Mucosa of gallbladder (tissue), 1 donor: ENCODE measurements around the gene ANKRD12. TPM values are rescaled to one million over a fixed set of nuclear protein-coding genes. Genes with fewer than 3 reads are reported as not detected.
"Not testable (repeated sequence)": the region's sequence is repeated elsewhere in the genome, so short reads cannot be mapped to it uniquely, and the experiment has no call there.

Source experiments
- DNase-seq: peaks from one replicate; pipeline ENCODE4 v3.0.0-alpha.2; 2020; ENCODE audit warnings: low spot score
- total RNA-seq: library from RNA; stranded (reverse); gene quantifications from one replicate; pipeline ENCODE4 v1.2.1, GENCODE V29; 2021
- donor health status: DM: no; HTN: no; CAD: no.

The ANKRD12 gene
- total RNA-seq: 62.8 TPM

DNA sequence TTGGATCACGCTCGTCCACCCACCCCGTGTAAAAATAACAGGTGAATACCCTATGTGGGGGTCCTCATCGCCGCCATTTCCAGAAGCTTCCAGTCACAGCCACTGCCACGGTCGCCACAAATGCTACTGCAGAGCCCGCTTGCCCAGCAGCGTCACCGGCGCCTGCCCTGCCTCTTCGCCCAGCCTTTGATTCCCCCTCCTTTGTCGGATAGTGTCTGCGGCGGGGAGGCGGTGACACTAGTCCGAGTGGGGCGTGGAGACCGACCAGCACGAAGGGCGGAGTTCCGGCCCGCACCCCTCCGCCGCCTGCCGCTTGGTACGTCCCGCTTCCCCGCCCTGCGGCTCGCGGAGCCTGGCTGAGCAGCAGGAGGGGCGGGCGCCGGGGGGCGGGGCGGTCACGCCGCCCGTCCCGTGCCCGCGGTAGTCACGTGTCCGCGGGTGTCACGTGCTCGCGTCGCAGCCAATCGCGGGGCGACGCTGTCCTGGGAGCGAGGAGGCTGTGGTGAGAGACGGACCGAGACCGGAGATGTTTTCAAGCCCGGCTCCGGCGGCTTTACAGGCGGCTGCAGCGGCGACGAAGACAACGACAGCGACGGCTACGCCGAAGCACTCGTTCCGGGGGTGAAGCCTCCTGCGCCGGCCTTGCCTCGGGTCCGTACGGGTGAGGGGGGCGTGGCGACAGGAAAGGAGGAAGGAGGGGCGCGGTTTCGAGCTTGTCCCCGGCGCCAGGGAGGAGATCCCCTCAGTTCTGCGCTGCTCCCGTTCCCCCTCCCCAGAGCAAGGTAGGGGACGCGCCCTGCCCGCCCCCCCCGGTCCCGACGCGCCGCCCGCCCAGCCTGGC lies at the start of gene ANKRD12:
Gene ANKRD12 (plus strand): TSS at position 467 of the 841 bp plus-strand sequence. CDS start 45,652 bp downstream, outside the sequence.
- DNase-seq: peak; percentile 98

- no peak for DNase-seq
Observed at GRCh38 chr18:9087144-9087543, 49.4 kb upstream of the ANKRD12 start.

GRCh38 chr18:9088252-9088651 lies 48.3 kb upstream of the ANKRD12 start:
- no peak for DNase-seq

- DNase-seq: not testable (repeated sequence)
Observed at GRCh38 chr18:9088727-9089126, 47.9 kb upstream of the ANKRD12 start.

- no peak for DNase-seq
Observed at GRCh38 chr18:9090578-9090977, 46.0 kb upstream of the ANKRD12 start.

GRCh38 chr18:9091066-9091476 lies 45.5 kb upstream of the ANKRD12 start:
- DNase-seq: no peak

GRCh38 chr18:9092665-9093064 lies 43.9 kb upstream of the ANKRD12 start:
- no peak for DNase-seq

DNA sequence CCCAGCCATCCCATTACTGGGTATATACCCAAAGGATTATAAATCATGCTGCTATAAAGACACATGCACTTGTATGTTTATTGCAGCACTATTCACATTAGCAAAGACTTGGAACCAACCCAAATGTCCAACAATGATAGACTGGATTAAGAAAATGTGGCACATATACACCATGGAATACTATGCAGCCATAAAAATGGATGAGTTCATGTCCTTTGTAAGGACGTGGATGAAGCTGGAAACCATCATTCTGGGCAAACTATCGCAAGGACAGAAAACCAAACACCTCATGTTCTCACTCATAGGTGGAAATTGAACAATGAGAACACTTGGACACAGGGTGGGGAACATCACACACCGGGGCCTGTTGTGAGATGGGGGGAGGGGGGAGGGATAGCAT lies 43.5 kb upstream of the ANKRD12 start:
- not testable (repeated sequence) for DNase-seq

- DNase-seq: no peak
Observed at GRCh38 chr18:9094307-9095226, 42.0 kb upstream of the ANKRD12 start.

DNA sequence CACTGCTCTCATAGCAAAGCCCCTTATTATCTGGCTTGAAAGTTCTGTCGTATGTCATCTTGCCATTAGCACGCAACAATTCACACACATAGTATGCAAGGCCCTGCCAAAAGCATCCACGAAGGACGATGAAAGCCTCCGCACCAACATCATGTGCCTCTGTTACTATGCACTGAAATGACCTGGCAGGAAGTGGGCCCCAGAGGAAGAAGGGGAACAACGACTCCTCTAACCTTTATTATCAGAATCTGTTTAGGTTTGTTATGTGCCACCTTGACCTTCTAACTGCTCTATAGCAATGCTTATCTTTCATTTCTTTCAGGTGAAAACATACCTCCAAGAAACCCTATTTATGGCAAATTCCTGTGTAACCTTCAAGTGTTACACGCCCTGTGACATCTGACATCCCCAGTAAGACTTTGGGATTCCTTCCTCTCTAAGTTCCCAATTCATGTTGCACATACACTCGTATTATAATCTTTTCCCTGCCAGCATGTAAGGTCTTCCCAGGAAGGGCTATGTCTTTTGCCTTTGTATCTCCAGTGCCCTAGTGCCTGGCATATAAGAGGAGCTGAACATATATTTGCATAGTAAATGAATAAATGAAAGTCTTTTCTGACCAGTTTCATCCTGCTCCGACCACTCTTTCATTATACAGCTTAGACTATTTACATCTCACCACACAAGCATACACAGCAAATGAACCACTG lies 41.1 kb upstream of the ANKRD12 start:
- DNase-seq: no peak

GRCh38 chr18:9096007-9096371 lies 40.6 kb upstream of the ANKRD12 start:
- DNase-seq: no peak

DNA sequence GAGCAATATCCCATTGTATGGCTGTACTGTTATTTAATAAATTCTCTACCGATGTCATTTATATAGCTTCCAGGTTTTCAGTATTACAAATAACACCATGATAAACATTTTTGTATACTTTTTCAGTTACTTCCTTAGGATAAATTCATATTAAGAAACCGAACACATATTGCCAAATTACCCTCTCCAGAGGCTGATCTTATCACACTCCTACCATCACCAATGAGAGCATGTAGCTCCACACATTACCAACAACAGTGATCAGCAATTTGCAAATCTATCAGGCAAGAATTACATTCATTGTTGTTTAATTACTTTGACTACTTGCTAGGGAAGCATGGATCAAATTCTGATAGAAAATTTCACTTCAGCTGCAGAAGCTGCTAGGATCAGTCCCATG lies 39.9 kb upstream of the ANKRD12 start:
- DNase-seq: no peak

DNA sequence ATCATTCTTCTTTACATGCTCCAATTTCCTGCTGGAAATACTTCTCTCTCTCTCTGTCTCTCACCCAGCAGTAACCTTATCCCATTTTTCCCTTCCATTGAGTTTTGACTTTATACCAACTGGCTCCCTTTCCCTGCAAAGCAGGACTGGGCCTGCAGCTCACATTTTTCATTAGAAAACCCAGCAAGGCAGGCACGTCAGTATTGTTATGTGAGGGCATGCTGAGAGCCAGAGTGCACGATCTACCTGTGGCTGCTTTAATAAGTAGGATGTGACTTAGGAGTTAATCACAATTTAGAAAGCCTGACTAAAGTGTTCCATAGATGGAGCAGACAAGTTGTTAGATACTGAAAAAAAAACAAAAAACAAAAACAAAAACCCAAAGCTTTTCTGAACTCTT lies 39.2 kb upstream of the ANKRD12 start:
- DNase-seq: no peak

DNA sequence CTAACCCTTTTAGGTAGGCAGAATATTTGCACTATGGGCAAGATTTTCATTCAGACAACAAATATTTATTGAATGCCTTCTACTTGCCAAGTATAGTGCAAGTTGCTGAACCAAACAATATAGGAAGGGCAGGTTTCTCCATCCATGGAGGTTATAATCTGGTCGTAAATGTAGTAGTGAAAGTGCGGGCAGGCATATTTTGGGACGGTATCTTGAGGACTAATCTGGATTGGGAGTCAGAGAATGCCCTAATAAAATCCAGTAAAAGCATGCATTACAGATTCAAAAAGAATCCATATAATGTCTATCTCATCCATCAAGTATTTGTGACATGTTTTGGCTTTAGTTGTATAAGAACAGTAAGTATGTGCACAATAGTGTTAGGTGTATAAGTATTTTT lies 35.8 kb upstream of the ANKRD12 start:
- DNase-seq: no peak

DNA sequence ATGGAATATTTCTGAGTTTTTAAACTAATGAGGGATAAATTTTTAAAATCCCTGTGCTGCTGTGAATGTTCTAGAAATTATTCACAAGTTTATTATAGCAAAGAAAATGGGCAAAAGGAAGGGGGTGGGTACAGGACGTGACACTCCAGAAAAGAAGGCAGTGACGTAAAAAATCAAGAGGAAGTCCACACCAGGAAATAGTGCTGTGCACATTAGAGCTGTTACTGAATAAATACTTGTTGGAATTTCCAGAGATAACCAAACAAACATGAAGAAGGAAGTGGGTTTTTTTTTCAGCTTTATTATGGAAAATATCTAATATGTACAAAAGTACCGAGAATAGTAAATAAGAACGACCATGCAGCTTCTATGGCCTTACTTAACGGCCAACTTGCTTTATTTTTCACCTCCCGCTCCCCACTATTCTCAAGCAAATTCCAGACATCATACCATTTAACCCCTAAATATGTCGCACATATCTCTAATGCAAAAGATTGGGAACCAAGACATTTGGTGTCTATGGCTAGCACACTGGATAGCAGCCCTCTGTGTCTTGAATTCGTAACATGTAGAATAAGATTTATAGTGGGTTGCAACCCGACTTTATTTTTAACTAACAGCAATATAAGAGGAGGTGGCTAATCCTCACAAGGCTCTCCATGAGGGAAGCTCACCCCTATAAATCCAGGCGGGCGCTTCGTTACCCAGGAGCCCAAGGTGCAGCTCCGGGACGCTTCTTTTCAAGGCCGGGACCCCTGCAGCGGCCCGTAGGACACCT lies 34.7 kb upstream of the ANKRD12 start:
- DNase-seq: peak; percentile 27

- DNase-seq: peak; percentile 97
Observed at GRCh38 chr18:9102508-9103375, 33.8 kb upstream of the ANKRD12 start, which contains the start of gene NDUFV2. NDUFV2 (plus strand) TSS chr18:9102699; CDS start chr18:9102744, 45 bp downstream.

- no peak for DNase-seq
Observed at GRCh38 chr18:9103376-9103873, 33.2 kb upstream of the ANKRD12 start.

DNA sequence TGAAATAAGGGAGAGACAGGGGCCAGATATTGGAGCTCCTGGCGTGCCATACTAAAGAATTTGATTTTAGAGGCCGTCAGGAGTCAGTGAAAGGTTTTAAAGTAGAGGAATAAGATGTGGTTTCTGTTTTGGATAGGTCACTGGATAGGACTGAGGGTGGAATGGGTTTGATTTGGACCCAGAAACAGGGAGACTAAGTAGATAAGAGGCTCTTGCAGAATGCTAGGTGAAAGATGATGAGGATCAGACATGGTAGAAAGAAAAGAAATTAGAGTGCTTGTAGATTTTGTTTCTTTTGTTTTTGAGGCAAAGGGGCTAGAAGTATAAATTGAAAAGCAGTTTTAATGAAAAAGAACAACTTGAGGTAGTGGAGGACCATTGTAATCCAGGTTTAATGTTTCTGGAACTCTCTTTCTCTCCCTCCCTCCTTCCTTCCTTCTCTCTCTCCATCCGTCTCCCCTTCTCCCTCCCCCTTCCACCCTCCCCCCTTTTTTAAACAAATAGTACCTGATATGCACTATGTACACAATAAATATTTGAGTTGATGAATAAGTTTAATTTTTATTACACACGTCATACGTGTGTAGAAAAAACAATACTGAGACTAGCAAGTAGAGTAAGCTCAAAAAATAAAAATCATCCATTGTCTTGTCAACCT lies 32.2 kb upstream of the ANKRD12 start:
- DNase-seq: no peak

GRCh38 chr18:9105420-9105819 lies 31.2 kb upstream of the ANKRD12 start:
- DNase-seq: no peak
